HG02970 (cell line): ENCODE results near the gene ANKIB1.

Experiments used
- ATAC-seq: cut with Tn5 transposase; IDR thresholded peaks from one replicate; pipeline ENCODE4 v1.9.1; 2021; ENCODE audit warnings: mild to moderate bottlenecking, moderate library complexity, moderate number of reproducible peaks; ENCODE audit not compliant: unreplicated experiment, low FRiP score

Gene ANKIB1

GRCh38 chr7:92259610-92260247 is 14.0 kb downstream of the ANKIB1 start:
- no peak for ATAC-seq

- ATAC-seq = no peak
Observed at GRCh38 chr7:92260248-92260781, 14.5 kb downstream of the ANKIB1 start.

DNA sequence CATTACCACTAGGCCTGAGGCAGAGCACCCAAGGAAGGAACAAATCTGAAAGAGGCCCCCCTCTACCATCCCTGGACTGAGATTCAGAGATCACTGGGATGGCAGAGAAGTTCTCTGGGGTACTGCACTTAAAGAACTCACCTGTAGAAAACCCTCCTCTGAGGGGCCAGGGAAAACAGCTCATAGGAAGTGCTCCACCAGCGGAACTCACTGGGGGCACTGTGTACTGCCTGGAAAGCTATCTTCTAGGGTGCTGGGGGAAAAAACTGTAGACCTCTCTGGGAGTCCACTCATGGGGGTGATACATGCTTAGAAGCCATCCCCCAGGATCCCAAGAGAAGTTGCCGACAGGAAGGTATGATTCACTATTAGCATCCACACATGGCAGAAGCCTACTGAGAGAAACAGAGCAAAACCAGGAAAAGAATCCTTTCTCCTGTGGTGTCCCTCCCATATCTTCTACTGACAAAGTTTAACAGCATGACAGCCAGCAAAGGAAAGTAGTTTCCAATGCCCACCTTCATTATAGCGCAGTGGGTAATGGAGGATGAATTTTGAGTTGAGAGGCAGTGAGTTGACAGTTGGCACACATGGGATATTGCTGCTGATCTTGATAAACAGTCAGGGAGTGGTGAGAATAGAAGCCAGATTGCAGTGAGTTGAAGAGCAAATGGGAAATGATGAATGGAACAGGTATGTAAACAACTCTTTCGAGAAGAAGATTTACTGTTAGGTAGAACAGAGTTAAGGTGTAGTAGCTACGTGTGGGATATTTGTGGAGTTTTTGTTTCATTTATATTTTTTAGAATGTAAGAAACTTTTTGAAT is 20.9 kb downstream of the ANKIB1 start:
- ATAC-seq = no peak

- no peak for ATAC-seq
Observed at GRCh38 chr7:92268921-92269320, 23.1 kb downstream of the ANKIB1 start.

- ATAC-seq = no peak
Observed at GRCh38 chr7:92275327-92275726, 29.6 kb downstream of the ANKIB1 start.

GRCh38 chr7:92276460-92276864 is 30.7 kb downstream of the ANKIB1 start:
- ATAC-seq = no peak

DNA sequence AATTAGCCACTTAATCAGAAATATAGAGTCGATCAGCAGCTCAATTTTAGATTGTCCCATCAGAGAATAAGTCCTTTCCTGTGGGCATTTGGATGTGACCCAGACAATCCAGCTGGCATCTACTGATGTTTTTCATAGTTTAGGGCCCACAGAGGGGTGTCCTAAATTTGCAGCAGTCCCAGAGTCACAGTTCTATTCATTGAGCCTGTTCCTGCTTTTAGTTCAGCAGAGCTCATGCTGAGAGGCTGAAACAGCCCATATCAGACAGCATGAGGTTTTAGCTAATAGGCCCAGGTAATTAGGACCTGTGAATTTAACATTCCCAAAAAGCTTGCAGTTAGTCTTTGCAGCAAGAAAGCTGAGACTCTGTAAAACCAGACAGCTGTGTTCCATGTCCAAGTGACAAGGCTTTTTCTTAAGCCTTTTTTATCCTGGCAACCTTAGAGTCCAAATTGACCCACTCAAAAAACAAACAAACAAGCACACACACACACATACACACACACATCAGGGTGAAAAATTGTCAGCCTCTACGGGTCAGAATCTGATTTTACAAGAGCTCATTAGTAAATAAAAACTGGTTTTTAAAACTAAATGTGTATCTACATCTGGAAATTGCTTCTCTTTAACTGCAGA is 33.7 kb downstream of the ANKIB1 start:
- ATAC-seq = no peak

GRCh38 chr7:92281031-92281430 is 35.3 kb downstream of the ANKIB1 start:
- no peak for ATAC-seq

- no peak for ATAC-seq
Observed at GRCh38 chr7:92282221-92282814, 36.5 kb downstream of the ANKIB1 start.

DNA sequence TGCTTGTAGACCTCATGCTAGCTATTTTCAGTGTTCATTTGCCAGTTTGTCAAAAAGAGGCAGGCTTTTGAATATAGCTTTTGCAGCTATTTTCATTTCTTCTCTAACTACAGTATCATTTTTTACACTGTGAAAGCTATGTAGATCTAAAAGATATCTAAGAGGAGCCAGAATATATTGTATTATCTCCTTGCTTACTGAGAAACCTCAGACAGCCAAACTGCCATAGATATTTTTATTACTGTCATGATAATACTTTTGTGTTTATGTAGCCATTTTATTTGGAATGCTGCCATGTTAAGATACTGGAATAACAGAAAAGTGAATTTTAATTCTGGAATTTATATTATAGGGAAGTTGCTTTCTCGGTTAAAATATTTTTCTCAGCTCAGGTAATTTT is 37.2 kb downstream of the ANKIB1 start:
- no peak for ATAC-seq

DNA sequence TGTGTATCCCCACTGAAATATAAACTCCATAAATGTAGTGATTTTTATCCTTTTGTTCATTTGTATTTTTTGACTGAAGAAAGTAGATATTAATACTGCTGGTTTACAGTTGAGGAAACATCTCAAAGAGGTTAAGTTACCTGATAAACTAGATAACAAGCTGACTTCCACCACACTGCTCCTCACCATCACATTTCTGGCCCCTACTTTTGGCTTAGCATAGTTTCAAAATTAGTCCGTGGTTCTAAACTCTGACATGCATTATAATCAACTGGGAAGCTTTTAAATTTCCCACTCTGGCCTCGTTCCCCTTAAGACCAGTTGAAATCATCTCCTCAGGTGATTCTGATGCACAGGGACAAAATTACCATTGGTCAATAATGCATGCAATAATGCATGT is 43.5 kb downstream of the ANKIB1 start:
- ATAC-seq = no peak

- no peak for ATAC-seq
Observed at GRCh38 chr7:92292981-92293380, 47.2 kb downstream of the ANKIB1 start.

- no peak for ATAC-seq
Observed at GRCh38 chr7:92293896-92294590, 48.3 kb downstream of the ANKIB1 start.

- ATAC-seq = no peak
Observed at GRCh38 chr7:92295391-92295790, 49.6 kb downstream of the ANKIB1 start.

DNA sequence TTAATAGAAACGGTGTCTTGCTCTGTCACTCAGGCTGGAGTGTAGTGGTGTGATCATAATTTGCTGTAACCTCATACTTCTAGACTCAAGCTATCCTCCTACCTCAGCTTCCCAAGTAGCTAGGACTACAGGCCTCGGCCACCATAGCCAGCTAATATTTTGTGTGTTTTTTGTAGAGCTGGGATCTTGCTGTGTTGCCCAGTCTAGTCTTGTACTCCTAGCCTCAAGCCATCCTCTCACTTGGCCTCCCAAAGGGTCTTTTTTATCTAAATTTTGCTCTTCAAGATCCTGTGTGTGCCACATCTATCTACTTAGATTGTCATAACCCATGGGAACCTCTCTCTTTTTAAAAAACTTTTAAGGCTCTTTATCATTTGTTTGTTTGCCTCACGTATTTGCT is 50.5 kb downstream of the ANKIB1 start:
- no peak for ATAC-seq

GRCh38 chr7:92296880-92297445 is 51.2 kb downstream of the ANKIB1 start:
- ATAC-seq = no peak

DNA sequence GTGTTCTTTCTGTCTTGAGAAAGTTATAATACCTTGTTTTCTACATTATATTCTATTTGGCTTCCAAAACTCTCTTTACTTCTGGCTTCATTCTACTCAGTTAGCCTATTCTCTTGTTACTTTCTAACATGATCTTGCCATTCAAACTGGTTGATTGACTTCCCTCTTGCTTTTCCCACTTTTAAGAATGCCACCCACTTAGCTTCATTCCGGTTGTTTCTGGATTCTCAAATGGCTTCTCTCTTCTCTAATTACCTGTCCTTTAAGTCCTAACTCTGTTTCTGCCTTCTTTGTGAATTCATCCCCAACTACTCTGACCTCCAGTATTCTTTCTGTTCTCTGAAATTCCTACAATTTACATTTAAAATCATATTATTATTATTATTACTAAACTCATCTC is 52.0 kb downstream of the ANKIB1 start:
- no peak for ATAC-seq

GRCh38 chr7:92303761-92304160 is 58.0 kb downstream of the ANKIB1 start:
- no peak for ATAC-seq

- ATAC-seq = no peak
Observed at GRCh38 chr7:92304406-92304893, 58.7 kb downstream of the ANKIB1 start.

GRCh38 chr7:92306153-92306552 is 60.4 kb downstream of the ANKIB1 start:
- no peak for ATAC-seq
